Subcutaneous adipose tissue (tissue), 4 donors: Measurements from ENCODE around the gene RNH1. TPM values are rescaled to one million over a fixed set of nuclear protein-coding genes. Genes with fewer than 3 reads are reported as not detected.

Source experiments
- total RNA-seq, 4 donors: library from RNA; depleted of rRNA; stranded (reverse); fragments of >200 nt; gene quantifications; one replicate each; pipeline ENCODE4 v1.1.0, GENCODE V29; 2016
- TF ChIP-seq, protein P1 (sequence below): fragments of 450-650 bp; IDR thresholded peaks from one replicate; pipeline ENCODE4 v1.5.1; 2016; ENCODE audit warnings: low read depth, mild to moderate bottlenecking, control low read depth, antibody characterized with exemption, moderate library complexity

The RNH1 gene
- total RNA-seq, 4 donors from 2014 or later: 108 to 290 (median 245) TPM

DNA sequence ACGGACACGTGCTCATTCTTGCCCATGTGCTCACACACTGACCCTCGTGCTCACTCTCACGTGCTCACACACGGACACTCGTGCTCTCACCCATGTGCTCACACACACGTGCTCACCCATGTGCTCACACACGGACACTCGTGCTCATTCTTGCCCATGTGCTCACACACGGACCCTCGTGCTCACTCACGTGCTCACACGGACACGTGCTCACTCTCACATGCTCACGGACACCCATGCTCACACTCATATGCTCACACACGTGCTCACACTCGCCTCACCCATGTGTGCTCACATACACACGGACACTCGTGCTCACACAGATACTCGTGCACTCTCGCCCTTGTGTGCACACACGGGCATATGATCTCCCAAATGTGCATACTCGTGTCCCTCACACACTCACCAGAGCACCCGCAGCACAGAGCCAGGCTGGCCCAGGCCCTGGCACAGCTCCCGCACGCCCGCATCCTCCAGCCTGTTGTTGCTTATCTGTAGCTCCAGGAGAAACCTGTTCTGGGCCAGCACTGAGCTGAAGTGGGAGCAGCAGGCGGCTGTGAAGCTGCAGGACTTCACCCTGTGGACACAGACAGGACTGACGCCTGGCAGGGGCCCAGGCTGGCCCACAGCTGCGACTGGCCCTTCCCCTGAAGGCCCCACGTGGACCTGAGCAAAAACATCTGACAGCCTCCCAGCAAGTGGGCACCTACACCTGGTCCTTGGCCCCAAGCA, 9.3 kb downstream of the RNH1 start:
- TF ChIP-seq, protein P1, sequence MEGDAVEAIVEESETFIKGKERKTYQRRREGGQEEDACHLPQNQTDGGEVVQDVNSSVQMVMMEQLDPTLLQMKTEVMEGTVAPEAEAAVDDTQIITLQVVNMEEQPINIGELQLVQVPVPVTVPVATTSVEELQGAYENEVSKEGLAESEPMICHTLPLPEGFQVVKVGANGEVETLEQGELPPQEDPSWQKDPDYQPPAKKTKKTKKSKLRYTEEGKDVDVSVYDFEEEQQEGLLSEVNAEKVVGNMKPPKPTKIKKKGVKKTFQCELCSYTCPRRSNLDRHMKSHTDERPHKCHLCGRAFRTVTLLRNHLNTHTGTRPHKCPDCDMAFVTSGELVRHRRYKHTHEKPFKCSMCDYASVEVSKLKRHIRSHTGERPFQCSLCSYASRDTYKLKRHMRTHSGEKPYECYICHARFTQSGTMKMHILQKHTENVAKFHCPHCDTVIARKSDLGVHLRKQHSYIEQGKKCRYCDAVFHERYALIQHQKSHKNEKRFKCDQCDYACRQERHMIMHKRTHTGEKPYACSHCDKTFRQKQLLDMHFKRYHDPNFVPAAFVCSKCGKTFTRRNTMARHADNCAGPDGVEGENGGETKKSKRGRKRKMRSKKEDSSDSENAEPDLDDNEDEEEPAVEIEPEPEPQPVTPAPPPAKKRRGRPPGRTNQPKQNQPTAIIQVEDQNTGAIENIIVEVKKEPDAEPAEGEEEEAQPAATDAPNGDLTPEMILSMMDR: no peak

DNA sequence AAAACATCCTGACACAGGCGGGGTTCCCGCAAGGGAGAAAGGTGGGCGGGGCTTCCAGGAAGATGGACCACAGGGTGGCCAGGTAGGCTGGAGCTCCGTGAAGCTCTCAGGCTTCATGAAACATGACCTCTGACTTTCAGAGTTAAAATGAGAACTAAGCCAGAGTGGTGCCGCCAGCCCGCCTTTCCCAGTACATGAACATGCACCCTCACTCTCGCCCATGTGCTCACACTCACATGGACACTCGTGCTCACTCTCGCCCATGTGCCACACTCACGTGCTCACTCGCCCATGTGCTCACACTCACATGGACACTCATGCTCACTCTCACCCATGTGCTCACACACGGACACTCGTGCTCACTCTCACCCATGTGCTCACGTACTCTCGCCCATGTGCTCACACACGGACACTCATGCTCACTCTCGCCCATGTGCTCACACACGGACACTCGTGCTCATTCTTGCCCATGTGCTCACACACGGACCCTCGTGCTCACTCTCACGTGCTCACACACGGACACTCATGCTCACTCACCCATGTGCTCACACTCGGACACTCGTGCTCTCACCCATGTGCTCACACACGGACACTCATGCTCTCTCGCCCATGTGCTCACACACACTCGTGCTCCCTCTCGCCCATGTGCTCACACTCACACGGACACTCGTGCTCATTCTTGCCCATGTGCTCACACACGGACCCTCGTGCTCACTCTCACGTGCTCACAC, 10.0 kb downstream of the RNH1 start:
- TF ChIP-seq, protein P1: no peak

DNA sequence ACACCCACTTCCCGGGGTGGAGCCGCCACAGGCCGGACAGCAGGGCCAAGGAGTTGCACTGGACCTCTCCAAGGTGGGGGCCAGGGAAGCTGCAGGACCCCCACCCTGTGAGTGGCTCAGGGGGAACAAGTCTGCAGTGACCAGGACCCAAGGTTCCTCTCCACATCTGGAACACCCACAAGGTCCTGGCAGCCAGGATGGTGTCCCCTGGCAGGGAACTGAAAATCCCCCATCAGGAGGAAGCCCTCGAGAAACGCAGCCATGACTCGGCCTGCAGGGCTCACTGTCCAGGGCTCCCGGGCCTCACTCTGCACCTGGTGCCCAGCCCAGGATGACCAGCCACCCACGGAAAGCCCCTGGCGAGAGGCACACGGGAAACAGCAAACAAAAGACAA, 11.5 kb downstream of the RNH1 start:
- TF ChIP-seq, protein P1: no peak

DNA sequence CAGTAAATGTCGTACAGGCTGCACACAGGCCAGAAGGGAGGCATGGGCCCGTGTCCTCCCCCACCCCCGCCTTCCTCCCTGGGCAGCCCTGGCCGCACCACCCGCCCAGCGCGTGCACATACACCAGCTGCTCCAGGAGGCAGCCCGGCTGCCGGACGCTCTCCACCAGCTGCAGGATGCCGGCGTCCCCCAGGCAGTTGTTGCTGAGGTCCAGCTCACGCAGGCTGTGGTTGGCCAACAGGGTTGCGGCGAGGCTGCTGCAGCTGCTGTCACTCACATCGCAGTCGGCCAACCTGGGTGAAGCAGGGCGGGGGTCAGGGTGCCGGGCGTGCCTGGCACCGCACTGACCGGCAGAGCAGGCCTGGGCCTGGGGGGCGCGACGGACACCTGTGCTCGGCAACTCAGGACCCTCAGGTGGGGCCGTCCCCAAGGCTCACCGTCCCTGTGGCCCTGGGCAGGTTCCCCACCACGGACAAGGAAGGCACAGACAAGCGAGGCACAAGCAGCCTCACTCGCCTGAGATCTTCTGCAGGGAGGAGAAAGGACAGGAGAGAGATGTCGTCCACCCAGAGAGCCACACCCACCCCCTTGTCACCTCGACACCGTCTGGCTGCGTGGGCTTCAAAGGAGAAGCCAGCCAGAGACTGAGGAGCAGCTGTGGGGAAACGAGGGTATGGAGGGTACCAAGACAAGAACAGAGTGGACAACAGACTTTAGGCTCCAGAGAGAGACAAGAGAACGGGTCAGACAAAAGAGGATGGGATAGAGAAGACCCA, 12.1 kb downstream of the RNH1 start:
- TF ChIP-seq, protein P1: no peak

DNA sequence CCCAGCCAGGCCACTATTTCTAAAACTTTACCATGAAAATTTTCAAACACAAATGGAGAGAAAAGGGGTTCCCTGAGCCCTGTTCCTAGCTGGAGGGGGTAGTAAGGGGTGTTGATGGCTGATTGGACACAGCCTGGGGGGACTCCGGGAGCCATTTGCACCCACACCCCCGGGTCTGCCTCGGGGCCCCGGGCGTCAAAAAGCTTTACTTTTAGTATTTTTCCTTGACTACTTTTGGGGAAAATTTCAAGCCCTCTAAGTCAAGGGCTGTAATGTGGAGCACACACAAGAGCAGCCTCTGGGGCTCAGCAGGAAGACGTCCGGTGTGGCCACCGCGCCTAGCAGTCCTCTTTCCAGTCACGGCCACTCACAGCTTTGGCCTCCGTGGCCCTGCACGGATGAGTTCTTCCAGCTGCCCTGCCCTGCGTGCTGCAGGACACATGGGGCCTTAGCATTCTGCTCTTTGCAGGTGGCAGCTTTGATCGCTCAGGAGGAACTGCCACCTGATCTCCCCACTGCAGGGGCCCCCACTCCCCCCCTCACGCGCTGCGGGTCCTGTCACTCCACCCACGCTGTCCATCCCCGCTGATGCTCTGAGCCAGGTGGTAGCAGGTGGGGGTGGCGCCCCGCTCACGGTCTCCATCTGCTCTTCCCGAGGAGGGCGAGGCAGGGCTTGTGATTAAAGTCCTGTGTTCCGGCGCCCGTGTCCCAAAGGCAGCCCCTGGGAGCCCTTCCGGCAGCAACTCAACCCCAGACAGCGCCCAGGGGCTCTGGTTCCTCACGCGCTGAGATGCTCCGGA, 14.4 kb downstream of the RNH1 start:
- TF ChIP-seq, protein P1: no peak

DNA sequence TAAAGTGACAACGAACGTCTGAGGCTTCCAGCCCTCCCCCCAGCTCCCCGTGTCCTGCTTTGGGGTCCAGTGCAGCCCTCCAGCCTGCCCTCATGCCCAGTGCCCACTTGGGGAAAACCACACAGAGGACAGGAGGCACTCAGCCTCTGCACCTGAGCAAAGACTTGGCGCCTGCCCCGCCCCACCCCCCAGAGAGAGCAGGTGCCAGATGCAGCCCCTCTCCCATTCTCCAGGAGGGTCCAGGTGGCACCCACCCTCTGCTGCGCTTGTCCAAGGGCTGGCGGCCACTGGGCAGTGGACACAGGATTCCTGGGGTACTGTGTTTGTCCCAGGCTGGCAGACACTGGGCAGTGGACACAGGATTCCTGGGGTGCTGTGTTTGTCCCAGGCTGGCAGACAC, 15.7 kb downstream of the RNH1 start:
- TF ChIP-seq, protein P1: no peak
